VCaP (cell line): Measurements from ENCODE around the gene NCKAP5.
A peak's percentile ranks its signal among the peaks of the same experiment; 100 is the strongest.

Experiments
- H3K27ac ChIP-seq: fragments of 450-650 bp; 2 replicates; pipeline ENCODE4 v1.5.1; 2017
- CTCF ChIP-seq: fragments of 450-650 bp; conservative IDR thresholded peaks from 2 replicates; pipeline ENCODE4 v1.5.1; 2017; ENCODE audit warnings: mild to moderate bottlenecking, moderate library complexity

NCKAP5 gene

GRCh38 chr2:133422931-133423351, 145.3 kb downstream of the NCKAP5 start:
- no peak overlapping the region for H3K27ac ChIP-seq
- no peak for TF ChIP-seq CTCF

GRCh38 chr2:133421516-133422324, 146.5 kb downstream of the NCKAP5 start:
- peak overlapping the region; percentile 51 for H3K27ac ChIP-seq
- peak; percentile 33; the same call in 1 of the 2 replicates for TF ChIP-seq CTCF

- no peak for TF ChIP-seq CTCF
- peak overlapping the region; percentile 51 for H3K27ac ChIP-seq
Measured at GRCh38 chr2:133420788-133421187, 147.5 kb downstream of the NCKAP5 start.

- no peak overlapping the region for H3K27ac ChIP-seq
- no peak for TF ChIP-seq CTCF
Measured at GRCh38 chr2:133418671-133419070, 149.6 kb downstream of the NCKAP5 start.

GRCh38 chr2:133418021-133418420, 150.2 kb downstream of the NCKAP5 start:
- H3K27ac ChIP-seq, result no peak overlapping the region
- no peak for TF ChIP-seq CTCF

- TF ChIP-seq CTCF, result no peak
- no peak overlapping the region for H3K27ac ChIP-seq
Measured at GRCh38 chr2:133417415-133417814, 150.8 kb downstream of the NCKAP5 start.

GRCh38 chr2:133416736-133417135, 151.5 kb downstream of the NCKAP5 start:
- H3K27ac ChIP-seq, result no peak overlapping the region
- TF ChIP-seq CTCF, result no peak
